ENCODE measurements around the gene GMEB2. TPM values are rescaled to one million over a fixed set of nuclear protein-coding genes. Genes with fewer than 3 reads are reported as not detected.
"Not testable (repeated sequence)": the region's sequence is repeated elsewhere in the genome, so short reads cannot be mapped to it uniquely, and the experiment has no call there.

Gene GMEB2
- total and polyA plus RNA-seq, 2 donors (not counting 1 experiment from before 2014, with no cell fraction given), result 6.3 to 10.9 TPM

GRCh38 chr20:63641792-63642523 lies 15.1 kb upstream of the GMEB2 start:
- TF ChIP-seq, protein P1, sequence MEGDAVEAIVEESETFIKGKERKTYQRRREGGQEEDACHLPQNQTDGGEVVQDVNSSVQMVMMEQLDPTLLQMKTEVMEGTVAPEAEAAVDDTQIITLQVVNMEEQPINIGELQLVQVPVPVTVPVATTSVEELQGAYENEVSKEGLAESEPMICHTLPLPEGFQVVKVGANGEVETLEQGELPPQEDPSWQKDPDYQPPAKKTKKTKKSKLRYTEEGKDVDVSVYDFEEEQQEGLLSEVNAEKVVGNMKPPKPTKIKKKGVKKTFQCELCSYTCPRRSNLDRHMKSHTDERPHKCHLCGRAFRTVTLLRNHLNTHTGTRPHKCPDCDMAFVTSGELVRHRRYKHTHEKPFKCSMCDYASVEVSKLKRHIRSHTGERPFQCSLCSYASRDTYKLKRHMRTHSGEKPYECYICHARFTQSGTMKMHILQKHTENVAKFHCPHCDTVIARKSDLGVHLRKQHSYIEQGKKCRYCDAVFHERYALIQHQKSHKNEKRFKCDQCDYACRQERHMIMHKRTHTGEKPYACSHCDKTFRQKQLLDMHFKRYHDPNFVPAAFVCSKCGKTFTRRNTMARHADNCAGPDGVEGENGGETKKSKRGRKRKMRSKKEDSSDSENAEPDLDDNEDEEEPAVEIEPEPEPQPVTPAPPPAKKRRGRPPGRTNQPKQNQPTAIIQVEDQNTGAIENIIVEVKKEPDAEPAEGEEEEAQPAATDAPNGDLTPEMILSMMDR (conservative IDR thresholded peaks at IDR 0.05 in 1 of 2, IDR thresholded peaks at IDR 0.05 in 1 of 2; ENCODE audit: low read depth in 1 of 2, low read length in 2 of 2), result peak in 1 of 2 donors; percentile 18
- no peak for TF ChIP-seq EZH2 (IDR thresholded peaks at IDR 0.05; ENCODE audit: low read length, missing control alignments)
- Histone ChIP-seq H2AFZ (ENCODE audit: low read length) (peak overlapping the region; percentile 41), H4K20me1 (ENCODE audit: control insufficient read depth, extremely low read depth, insufficient read depth, low read length) (no peaks in the 10 kb centered on the region), H3K36me3 (ENCODE audit: control insufficient read depth, insufficient read depth, low read length) (no peaks in the 10 kb centered on the region), H3K27me3 (ENCODE audit: control insufficient read depth, insufficient read depth, low read length) (no peaks in the 10 kb centered on the region), H3K27ac (ENCODE audit: insufficient read depth, low read length) (no peak overlapping the region), H3K9ac (ENCODE audit: insufficient read depth, low read length) (no peak overlapping the region), H3K4me2 (ENCODE audit: extremely low read depth, insufficient read depth, low read length) (peak overlapping the region; percentile 78), H3K4me3 (replicated peaks in 1 of 4; ENCODE audit: control extremely low read depth in 1 of 4, insufficient read depth in 1 of 4, low read depth in 3 of 4, low read length in 4 of 4) (peak overlapping the region in 3 of 4 experiments; percentile 10 to 52 (median 29)), H3K9me3 (ENCODE audit: control insufficient read depth, insufficient read depth, low read depth, low read length) (no peaks in the 10 kb centered on the region), H3K79me2 (ENCODE audit: control insufficient read depth, insufficient read depth, low read length) (no peaks in the 10 kb centered on the region), H3K4me1 (ENCODE audit: control insufficient read depth, extremely low read depth, insufficient read depth, low read length) (no peaks in the 10 kb centered on the region)
- DNase-seq (ENCODE audit: low read depth in 2 of 2), result peak; percentile 68 to 78

DNA sequence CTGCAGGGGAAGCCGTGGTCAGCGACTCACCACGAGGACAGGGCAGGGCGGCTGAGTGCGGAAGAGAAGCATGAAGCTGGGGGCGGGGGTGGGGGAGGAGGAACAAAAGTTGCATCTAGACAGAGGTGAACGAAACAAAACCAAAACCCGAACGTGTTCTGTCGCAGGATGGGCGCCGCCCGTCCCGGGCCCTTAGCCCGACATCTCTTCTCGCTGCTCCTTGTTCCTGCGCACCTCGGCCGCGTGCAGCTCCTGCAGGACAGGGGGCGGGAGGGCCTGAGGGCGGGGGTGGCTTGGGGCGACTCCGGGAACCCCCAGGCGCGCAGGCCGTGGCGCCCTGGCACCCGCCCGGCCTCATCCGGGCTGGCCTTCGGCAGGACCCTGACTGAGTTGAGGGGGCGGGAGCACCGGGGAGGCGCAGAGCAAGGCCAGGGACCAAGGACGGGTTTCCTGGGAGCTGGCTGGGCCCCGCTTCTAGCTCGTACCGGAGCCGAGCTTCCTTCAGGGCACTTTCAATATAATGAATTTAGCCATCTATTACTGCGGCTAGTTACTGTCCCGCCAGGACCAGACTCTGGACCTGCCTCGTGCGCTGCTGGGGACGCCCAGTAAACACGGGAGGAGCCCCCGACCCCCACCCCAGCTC lies 14.4 kb upstream of the GMEB2 start:
- no peak overlapping the region for H2AFZ ChIP-seq (ENCODE audit: low read length)
- H3K36me3 ChIP-seq (ENCODE audit: control insufficient read depth, insufficient read depth, low read length), result no peaks in the 10 kb centered on the region
- no peaks in the 10 kb centered on the region for H3K4me1 ChIP-seq (ENCODE audit: control insufficient read depth, extremely low read depth, insufficient read depth, low read length)
- TF ChIP-seq, protein P1 (conservative IDR thresholded peaks at IDR 0.05 in 1 of 2, IDR thresholded peaks at IDR 0.05 in 1 of 2; ENCODE audit: low read depth in 1 of 2, low read length in 2 of 2), result no peak
- H3K9ac ChIP-seq (ENCODE audit: insufficient read depth, low read length), result peak overlapping the region; percentile 2
- H3K4me2 ChIP-seq (ENCODE audit: extremely low read depth, insufficient read depth, low read length), result peak overlapping the region; percentile 59
- no peaks in the 10 kb centered on the region for H4K20me1 ChIP-seq (ENCODE audit: control insufficient read depth, extremely low read depth, insufficient read depth, low read length)
- peak overlapping the region in 3 of 4 experiments; percentile 17 to 39 (median 21) for H3K4me3 ChIP-seq (replicated peaks in 1 of 4; ENCODE audit: control extremely low read depth in 1 of 4, insufficient read depth in 1 of 4, low read depth in 3 of 4, low read length in 4 of 4)
- no peaks in the 10 kb centered on the region for H3K27me3 ChIP-seq (ENCODE audit: control insufficient read depth, insufficient read depth, low read length)
- no peak overlapping the region for H3K27ac ChIP-seq (ENCODE audit: insufficient read depth, low read length)
- no peaks in the 10 kb centered on the region for H3K9me3 ChIP-seq (ENCODE audit: control insufficient read depth, insufficient read depth, low read depth, low read length)
- DNase-seq (ENCODE audit: low read depth in 2 of 2), result no peak
- no peaks in the 10 kb centered on the region for H3K79me2 ChIP-seq (ENCODE audit: control insufficient read depth, insufficient read depth, low read length)

- not testable (repeated sequence) for H3K4me2 ChIP-seq (ENCODE audit: extremely low read depth, insufficient read depth, low read length); H3K4me3 ChIP-seq (replicated peaks in 1 of 4; ENCODE audit: control extremely low read depth in 1 of 4, insufficient read depth in 1 of 4, low read depth in 3 of 4, low read length in 4 of 4); H3K27me3 ChIP-seq (ENCODE audit: control insufficient read depth, insufficient read depth, low read length); DNase-seq (ENCODE audit: low read depth in 2 of 2); H2AFZ ChIP-seq (ENCODE audit: low read length); H3K36me3 ChIP-seq (ENCODE audit: control insufficient read depth, insufficient read depth, low read length); H3K9ac ChIP-seq (ENCODE audit: insufficient read depth, low read length); H3K27ac ChIP-seq (ENCODE audit: insufficient read depth, low read length); H3K4me1 ChIP-seq (ENCODE audit: control insufficient read depth, extremely low read depth, insufficient read depth, low read length); H4K20me1 ChIP-seq (ENCODE audit: control insufficient read depth, extremely low read depth, insufficient read depth, low read length); H3K79me2 ChIP-seq (ENCODE audit: control insufficient read depth, insufficient read depth, low read length); H3K9me3 ChIP-seq (ENCODE audit: control insufficient read depth, insufficient read depth, low read depth, low read length)
Measured at GRCh38 chr20:63640686-63641085, 13.8 kb upstream of the GMEB2 start.
